ENCODE measurements around the gene TGFB1.

GRCh38 chr19:41397086-41398049 is 43.6 kb upstream of the TGFB1 start, which contains the start of the genes BCKDHA and EXOSC5:
- TF ChIP-seq TAF1 (conservative IDR thresholded peaks at IDR 0.05) (no peak), HNF4A (conservative IDR thresholded peaks at IDR 0.05) (no peak), CTCF (IDR thresholded peaks at IDR 0.05; ENCODE audit: low read depth, low read length, missing input control) (peak; percentile 10), RAD21 (IDR thresholded peaks at IDR 0.05) (peak; percentile 3 to 32), ATF3 (IDR thresholded peaks at IDR 0.05) (no peak), FOXA1 (IDR thresholded peaks at IDR 0.05) (peak; percentile 35), MAX (IDR thresholded peaks at IDR 0.05) (peak; percentile 99), ZBTB33 (IDR thresholded peaks at IDR 0.05) (peak; percentile 77), REST (IDR thresholded peaks at IDR 0.05) (no peak), JUND (IDR thresholded peaks at IDR 0.05) (no peak), RXRA (IDR thresholded peaks at IDR 0.05) (no peak), YY1 (IDR thresholded peaks at IDR 0.05) (peak; percentile 98), FOXA2 (IDR thresholded peaks at IDR 0.05) (no peak), GABPA (IDR thresholded peaks at IDR 0.05 in 1 of 2, conservative IDR thresholded peaks at IDR 0.05 in 1 of 2) (peak in 1 of 2 donors; percentile 88)
